DMS53 treated with DMSO at 0.1 percent for 48 hours (cell line): ENCODE data around the gene BRD2.
"Not testable (repeated sequence)": the region's sequence is repeated elsewhere in the genome, so short reads cannot be mapped to it uniquely, and the experiment has no call there.

Experiments used
- DNase-seq: peaks from one replicate; lab custom pipeline; 2025; ENCODE audit not compliant: unreplicated experiment; lab: John Stamatoyannopoulos, UW

BRD2 gene

DNA sequence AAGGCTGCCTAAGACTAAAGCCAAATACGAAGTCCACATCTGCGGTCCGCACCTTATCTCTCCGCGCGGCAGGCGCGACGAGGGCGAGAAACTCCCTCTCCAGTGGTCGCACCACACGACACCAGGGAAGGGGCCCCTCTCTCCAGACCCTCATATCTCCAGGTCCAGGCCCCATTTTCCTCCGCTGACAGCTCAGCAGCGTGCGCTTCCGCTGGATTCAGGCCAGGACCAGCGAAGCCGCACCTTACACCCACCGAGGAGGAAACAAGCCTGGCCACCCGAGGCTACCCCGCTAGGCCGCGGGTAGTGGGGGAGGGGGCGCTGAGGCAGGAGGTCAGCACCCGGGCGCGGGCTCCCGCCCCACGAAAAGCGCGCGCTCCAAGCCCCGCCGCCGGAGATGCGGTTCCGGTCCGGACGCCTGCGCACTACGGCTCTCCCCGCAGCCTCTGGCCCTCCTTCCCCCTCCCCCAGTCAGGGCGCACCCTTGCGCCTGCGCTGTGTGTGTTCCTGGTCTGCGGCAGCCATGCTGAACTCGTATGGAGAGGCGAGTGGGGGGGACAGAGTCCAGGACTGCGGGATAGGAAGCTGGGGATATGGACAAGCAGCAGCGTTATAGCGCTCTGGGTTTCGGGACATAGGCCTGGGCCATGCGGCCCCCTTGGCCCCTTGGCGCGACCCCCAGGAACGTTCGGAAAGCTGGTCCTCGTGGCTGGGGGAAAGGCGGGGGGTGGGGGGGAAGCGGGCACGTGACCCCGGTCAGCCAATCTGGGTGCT lies at the start of gene BRD2:
Gene BRD2 (plus strand): TSS at position 502 of the 774 bp plus-strand sequence. CDS start 4,305 bp downstream, outside the sequence.
- DNase-seq, result peak; percentile 89

DNA sequence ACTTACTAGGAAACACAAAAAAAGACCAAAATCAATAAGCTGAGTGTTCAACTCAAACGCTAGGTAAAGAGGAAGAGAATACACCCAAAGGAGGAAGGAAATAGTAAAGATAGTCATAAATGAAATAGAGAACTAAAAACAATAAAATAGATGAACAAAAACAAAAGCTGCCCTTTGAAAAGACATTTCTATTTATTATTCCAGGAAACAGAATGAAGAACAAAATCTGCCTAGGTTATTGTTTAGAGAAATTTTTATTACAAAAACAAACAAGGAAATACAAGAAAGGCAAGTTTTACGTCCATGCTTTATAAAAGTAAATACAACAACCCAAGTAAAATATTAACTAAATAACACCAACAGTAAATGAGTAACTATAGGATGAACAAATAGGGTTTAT lies 47.7 kb upstream of the BRD2 start:
- peak; percentile 78 for DNase-seq

DNA sequence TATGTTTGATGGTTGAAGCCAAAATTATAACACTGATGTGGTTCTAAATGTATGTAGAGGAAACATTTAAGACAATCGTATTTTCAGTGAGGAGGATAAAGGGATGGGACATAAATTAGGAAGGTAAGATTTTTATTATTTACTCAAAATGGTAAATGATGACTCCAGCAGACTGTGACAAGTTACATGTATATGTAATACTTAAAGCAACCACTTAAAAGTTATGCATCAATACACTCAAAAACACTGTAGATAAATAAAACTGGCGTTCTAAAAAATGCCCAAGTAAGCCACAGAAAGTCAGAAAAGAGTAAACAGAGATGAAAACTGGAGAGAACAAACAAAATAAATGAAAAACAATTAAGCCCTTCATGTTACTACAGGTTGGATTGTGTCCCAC lies 46.3 kb upstream of the BRD2 start:
- DNase-seq, result peak; percentile 28

DNA sequence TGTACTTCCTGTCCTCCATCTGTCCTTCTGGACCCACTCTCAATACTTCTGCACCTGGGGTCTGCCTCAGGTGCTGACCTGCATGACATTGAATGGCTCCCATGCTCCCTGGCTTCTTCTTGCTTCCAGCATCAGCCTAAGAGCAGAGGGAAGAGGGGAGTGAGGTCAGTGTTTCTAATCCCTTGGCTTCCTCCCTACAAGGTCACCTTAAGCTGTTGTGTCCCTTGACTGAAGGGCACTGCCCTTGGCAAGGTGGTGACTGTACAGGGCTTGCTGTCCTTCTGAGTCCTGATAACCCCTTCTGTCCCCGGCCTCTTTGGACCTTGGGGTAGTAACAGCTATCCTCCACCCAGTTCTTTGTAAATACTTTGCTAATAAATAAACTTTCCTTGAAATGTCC lies 37.2 kb upstream of the BRD2 start:
- no peak for DNase-seq

DNA sequence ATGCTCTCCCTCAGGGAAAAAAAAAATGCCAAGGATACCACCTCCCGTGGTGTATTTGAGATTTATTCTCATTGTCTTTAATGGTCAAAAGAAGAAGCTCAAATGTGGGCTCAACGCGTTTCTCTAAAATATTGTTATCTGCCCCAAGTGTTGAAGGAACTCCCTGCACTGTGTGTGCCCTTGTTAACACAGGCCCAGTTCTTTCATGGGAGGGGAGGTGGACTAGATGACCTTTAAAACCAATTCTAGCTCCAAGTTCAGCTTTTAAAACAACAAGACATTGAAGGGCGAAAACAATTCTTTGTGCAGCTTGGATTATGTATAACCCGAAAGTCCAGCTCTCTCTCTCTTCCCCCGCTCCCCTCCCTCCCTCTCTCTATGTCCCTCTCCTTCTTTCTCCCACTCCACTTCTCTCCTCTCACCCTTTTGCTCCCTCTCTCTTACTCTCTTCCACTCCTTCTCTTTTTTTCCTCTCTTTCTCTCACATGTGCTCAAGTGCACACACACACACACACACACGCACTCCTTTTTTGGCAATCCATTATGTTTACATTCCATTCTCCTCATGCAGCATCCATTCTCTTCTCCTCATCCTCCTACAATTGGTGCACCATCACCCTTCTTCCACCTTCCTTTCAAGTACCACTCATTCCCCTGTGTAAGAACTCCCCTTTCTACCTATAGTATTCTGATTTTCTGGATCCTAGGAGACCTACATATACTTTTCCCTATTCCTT lies 36.1 kb upstream of the BRD2 start:
- DNase-seq, result no peak

DNA sequence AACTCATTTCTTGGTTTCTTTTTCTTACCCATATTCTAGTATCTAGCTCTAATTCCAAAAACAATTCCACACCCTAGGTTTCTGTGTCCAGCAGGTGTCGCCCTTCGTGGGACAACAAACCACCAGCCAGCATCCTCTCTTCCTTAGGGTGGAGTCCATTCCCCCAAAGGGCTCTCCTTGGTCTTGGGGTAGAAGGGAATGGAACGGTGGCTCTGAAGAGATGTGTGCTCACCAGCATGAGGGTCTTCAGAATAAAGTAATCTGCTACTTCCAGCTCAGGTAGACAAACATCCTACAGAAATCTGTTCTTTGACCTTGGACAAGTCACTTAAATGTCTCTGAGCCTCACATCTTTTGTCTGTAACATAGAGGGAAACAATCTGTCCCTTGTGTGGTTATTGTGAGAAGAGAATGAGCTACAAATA lies 34.7 kb upstream of the BRD2 start:
- peak; percentile 36 for DNase-seq

DNA sequence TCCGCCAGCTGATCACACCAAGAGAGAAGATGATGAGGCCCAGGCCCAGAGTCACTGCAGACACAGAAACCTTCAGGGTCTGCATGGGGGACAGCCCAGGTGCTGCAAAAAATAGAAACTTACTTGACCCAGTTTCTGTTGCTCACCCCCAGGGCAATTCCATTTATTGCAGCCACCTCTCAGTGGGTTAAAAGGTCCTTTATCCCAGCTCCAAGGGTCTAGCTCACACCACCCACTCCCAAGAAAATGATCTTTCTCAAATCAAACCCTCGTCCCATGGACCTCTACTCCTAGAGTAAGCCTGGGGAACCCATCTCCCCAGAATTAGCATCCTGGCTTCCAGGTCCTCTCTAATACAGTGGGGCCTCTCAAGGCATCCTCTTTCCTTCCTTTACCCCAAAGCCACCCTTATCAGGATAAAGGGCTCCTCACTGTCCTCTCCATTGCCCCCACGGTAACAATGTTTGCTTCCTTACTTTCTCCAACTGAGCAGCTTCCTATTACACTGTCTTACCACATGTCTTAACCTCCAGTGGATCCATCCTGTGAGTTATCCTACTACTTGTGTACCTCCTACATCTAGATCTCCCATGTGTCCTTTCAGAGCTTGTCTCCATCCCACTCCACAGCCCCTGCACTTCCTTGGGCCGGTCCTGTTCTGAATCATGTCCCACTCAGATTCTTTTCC lies 32.7 kb upstream of the BRD2 start:
- DNase-seq, result no peak

DNA sequence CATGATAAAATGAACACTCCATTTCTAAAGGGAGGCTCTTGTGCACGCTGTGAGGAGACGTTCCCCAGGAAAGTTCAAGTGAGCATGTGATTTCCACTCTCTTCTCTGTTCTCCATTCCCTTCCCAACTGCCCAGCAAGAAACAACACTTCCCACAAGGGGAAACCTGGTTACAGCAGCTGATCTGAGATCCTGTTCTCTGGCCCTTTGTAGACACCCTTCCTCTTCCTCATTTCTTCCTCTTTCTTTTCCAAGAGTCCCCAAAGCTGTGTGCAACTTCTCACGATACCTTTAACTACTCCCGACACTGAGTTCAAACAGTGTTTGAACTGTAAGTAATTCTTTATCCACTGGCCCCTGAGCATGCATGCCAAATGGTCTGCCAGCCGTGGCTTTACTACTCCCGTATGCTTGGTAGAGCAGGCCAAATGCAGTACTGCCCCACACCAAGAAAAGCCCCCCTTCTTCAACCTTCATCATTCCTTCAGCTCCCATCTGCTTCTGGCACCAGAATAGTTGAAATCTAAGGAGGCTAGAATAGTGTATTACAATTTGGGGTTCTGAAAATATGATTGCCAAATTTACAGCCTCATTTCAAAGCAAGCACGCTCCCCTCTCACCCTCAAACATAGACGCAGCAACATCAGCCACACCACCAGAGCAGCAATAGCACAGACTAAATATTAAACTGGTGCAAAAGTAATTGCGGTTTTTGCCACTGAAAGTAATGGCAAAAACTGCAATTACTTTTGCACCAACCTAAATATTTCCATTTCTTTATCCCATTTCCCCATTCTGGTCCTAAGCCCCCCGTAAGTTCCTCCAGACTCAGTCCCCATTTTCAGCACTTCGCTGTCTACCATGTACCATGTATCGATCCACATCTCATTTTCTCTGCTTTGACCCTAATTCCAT lies 31.9 kb upstream of the BRD2 start:
- no peak for DNase-seq

DNA sequence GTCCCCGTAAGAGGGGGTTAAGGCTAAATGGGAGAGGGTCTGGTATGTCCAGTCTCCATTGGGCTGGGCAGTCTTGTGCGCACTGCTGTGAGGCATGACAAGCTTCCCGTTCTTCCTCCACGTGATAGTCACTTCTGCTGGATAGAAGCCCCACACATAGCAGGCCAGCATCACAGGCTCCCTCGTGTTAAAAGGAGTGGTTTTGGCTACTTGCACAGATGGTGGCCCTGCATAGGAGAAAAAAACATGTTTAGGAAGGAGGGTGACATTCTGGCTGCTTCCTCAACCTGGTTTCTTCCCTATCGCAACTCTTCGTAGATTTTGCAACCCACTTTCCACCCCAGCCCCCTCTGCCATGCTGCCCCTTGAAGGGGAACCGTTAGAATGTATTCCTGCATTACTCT lies 31.2 kb upstream of the BRD2 start:
- DNase-seq, result no peak

DNA sequence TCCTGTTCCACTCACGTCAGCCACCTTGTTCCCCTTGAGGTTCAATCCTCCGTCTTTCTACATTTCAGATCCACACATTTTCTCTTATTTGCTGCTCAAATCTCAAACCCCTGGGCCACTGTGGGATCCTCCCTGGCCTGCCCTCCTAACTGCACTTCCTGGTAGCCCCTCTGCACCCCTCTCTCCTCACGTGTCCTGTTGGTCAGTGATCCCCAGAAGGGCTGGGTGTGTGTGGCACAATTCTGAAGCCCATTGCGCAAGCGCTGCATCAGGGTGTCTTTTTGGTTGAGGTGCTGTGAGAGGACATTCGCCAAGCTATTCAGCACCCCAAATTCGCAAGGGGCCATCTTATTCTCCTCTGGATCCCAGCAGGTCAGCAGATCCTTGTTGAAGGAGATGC lies 29.9 kb upstream of the BRD2 start:
- no peak for DNase-seq

DNA sequence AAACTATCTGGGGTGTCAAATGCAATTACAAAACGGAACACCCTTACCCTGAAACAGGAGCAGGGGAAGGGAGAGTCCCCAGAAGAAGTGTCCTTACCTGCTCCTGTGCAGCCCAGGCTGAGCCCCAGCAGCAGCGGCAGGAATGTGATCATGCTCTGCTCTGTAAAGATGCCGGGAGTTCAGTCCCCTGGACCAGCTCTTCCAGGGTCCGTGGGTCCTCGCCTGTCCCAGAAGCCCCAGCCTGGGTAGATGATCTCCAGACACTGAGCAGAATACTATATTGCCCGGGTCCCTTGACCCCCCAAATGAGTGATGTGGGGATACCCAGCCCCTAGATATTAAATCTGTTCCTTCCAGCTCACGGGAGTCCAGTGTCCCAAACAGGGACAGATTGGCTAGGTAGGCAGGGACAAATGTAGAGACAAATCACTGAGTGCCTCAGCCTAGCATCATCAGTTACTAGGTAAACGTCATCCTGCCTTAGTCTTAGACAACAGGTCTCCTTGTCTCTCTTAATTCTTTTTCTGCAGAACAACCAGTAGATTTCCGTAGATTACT lies 27.7 kb upstream of the BRD2 start, which contains the start of gene HLA-DMB:
Gene HLA-DMB (minus strand): TSS at position 373 of the 558 bp plus-strand sequence. CDS start 221 bp downstream, at position 152.
- peak; percentile 92 for DNase-seq

DNA sequence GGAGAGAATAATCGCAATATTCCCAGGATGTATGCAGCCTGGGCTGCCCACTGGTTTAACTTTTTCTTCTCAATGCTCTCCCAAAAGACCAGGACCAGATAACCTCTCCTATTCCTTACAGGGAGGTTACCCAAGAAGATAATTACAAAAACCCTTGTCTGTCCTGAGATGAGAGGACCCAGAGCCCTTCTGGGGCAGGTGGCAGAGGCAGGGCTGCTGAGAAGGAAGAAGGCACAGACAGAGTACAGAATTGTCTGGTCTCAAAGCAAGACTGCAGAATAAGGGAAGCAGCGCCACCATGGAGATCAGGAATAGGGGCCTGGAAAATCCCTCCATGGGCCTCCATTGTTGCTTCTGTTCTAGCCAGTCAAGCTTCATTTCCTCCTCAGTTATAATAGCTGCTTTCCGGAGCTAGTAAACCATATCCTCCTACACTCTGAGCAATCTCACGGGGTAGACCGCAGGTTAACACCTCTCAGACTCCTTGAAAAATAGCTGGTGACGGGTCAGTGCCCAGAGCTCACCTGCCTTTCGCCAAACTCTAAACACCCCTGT lies 27.1 kb upstream of the BRD2 start:
- DNase-seq, result peak; percentile 36

DNA sequence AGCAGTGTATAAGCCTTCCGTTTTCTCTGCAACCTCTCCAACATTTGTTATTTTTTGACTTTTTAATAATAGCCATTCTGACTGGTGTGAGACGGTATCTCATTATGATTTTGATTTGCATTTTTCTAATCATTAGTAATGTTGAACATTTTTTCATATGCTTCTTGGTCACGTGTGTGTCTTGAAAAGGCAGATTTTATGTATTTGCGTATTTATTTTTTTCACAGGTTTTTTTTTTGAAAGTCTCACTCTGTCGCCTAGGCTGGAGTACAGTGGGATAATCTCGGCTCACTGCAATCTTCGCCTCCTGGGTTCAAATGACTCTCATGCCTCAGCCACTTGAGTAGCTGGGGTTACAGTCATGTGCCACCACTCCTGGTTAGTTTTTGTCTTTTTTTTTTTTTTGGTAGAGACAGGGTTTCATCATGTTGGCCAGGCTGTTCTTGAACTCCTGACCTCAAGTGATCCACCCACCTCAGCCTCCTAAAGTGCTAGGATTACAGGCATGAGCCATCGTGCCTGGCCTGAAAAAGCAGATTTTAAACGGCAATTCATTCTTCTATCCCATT lies 25.8 kb upstream of the BRD2 start:
- not testable (repeated sequence) for DNase-seq

DNA sequence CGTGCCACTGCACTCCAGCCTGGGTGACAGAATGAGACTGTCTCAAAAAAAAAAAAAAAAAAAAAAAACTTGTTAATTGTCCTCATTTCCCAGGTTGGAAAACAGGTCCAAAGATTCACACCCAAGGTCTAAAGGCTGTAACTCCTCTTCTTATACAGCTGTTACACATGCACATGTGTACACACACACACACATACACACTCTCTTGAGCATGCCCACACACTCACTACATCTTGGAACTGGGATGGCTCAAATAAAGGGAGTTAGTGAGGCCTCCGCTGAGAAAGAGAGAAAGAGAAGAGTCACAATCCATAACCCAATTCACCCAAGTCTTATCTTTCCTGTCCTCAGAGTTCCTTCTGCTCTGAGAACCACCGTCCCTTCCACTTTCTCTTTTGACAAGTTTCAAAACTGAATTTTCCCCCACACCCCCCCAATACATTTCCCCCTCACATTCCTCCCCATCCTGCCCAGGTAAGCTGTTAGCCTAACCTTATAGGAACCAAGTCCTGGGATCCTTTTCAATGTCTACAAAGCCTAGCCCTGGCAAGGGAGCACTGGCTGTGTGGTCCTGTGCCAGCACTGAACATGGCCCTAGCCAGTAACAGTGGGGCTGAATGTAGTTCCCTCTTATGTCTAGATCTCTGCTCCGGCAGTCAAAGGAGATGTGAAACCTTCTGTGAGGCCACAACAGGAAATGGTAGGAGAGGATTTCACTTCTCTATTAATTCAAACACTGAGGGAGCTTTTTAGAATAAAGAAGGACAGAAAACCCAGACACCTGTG lies 24.3 kb upstream of the BRD2 start:
- DNase-seq, result no peak

DNA sequence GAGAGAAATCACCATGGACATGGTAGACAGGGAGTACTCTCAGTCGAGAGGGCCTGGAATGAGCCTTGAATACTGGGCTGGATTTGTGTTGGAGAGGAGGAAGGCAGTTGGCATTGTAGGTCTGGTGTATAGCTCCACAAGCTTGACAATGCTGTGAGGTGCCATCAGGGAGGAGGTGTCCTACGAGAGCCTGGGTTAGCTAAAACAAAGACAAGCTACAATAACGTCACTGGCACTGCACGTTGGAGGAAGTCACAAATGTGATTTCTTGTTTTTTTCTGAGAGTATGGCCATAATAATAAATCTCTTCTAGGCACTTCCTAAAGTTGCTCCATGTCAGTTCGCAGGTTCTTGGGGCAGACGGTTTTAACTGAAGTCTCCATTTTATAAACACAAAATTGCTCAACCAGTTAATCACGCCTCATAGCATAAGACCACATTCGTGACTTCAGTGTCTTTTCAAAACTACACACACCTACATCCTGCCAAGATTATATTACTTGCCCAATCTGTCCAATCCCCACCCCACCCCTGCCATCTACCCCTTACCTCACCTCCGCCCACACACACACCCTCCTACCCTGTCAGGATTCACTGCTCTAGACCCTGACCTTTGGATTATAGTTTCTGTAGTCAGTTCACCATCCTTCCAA lies 23.2 kb upstream of the BRD2 start:
- no peak for DNase-seq

DNA sequence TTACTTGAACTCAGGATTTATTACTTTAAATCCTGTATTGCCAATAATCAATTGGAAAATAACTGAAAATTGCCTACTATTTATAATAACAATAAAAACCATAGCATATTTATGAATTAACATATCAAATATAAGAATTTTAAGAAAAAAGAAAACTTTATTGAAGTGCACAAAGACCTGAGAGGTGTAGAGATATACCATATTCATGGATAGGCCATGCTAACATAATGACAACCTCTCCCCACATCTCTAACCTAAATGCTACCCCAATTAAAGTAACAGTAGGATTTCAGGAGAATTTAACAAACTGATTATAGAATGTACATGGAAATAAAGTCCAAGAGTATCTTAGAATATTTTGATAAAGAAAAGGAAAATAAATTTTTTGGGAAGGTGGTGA lies 22.4 kb upstream of the BRD2 start:
- DNase-seq, result no peak

DNA sequence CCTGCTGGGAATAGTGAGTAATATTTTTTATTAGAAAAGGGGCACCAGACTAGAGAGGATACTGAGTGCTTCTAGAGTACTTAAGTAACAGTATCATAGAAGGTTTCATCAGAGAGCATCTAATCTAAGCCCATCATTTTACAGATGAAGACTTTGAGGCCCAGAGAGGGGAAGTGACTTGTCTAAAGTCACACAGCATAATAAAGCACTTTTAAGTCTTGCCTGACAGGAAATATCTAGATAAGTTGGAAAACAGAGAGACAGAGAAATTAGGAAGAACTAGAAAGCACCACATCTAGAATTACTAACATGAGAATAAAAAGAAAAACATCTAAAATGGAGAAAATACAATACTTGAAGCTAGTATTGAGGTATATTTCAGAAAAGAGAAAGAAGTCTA lies 21.5 kb upstream of the BRD2 start:
- DNase-seq, result no peak
